ENCODE measurements around the gene PLCXD1.

PLCXD1 gene

DNA sequence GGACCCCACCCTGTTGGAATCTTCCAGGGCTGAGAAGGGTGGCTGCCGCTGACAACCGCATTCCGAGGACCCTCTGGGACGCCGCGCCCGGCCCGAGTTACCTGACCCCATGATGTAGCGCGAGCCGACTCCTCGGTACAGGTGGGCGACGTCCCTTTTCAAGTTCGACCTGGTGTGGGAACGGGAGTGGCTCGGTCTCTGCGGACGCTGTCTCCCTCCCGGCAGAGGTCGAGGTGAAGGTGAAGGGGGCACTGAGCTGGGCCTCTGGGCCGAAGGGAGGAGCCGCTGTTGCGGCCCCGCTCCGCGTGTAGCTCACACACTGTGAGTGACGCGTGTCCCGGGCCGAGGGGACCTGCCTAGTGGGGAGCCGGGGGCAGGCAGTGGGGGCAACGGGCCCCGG lies 32.9 kb downstream of the PLCXD1 start:
- no peak for DNase-seq (ENCODE audit: low read depth)
- no peak overlapping the region for H3K4me3 ChIP-seq (ENCODE audit: low read depth, low read length)
- TF ChIP-seq, protein P1, sequence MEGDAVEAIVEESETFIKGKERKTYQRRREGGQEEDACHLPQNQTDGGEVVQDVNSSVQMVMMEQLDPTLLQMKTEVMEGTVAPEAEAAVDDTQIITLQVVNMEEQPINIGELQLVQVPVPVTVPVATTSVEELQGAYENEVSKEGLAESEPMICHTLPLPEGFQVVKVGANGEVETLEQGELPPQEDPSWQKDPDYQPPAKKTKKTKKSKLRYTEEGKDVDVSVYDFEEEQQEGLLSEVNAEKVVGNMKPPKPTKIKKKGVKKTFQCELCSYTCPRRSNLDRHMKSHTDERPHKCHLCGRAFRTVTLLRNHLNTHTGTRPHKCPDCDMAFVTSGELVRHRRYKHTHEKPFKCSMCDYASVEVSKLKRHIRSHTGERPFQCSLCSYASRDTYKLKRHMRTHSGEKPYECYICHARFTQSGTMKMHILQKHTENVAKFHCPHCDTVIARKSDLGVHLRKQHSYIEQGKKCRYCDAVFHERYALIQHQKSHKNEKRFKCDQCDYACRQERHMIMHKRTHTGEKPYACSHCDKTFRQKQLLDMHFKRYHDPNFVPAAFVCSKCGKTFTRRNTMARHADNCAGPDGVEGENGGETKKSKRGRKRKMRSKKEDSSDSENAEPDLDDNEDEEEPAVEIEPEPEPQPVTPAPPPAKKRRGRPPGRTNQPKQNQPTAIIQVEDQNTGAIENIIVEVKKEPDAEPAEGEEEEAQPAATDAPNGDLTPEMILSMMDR (IDR thresholded peaks at IDR 0.05; ENCODE audit: low read depth, low read length, missing control alignments): no peak

DNA sequence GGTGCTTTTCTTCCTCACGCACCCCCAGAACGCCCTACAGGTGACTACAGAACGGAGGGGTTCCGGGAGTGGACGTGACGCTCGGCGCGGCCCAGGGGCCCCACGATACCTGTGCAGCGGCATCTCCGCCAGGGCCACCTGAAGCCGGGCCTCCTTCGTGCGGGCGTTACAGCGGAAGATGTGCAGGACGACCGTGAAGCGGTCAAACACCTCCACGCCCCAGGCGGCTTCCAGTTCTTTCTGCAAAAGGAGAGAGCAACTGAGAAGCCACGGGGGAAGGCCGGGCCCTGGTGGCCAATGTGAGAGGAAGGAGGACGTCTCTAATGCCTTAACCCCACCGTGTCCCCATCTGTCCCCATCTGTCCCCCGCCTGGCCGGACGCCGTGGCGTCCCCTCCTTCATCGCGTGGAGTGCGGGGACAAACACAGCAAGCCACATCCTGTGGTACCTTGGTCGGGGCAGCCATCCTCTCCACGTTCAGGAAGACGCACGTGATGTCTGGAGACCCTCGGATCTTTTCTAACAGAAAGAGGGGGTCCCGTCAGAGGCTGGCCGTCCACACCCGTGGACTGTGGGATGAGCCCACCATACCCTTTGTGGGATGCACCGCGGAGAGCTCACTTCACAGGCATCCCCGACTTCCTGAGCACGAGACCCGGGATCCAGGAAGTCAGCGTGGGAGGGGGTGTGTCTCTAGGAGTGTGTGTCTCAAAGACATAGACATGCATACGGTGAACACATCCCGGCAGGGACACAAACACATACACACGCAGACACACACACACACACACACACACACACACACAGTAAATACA lies 33.8 kb downstream of the PLCXD1 start:
- no peak for DNase-seq (ENCODE audit: low read depth)
- no peak overlapping the region for H3K4me3 ChIP-seq (ENCODE audit: low read depth, low read length)
- TF ChIP-seq, protein P1 (IDR thresholded peaks at IDR 0.05; ENCODE audit: low read depth, low read length, missing control alignments): no peak

DNA sequence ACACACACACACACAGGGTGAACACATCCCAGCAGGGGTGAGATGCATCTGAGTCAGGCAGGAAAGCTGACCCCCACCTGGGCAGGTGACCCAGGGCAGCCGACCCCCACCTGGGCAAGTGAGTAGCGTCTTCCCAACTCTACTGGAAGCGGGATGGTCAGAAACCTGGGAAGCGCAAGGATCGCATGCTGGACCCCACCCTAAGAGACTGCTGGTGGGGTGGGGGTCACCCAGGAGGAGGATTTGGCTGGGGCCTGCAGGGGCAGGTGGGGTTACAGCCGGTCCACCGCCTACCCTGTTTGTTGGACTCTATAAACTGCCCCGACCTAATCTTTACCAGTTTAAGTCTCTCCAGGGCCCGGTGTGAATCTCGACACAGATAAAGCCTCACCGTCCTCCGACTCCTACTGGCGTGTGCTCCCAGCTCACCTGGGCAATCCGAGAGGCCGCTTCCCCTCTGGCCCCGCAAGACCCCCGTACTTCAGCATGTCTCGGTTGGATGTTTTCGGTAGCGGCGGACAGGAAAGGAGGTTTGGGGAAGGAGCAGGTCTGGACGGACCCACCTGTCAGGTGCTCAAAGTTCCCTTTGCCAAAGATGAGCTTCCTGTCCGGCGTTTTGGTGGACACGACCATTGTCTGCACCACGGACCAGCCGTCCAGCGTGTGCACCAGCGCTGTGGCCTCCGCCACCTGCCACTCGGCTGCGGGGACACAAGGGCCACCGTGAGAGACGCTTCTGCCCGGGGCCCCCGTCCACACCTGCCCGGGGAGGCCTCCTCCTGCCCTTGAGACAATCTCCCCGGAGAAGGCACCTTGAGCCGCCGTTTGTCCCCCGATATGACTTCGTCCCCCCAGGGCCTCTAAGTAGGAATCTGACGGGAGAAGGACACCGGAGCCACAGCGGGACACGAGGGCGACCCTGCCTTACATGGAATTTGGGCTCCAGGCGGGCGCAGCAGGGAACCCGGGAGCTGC lies 35.5 kb downstream of the PLCXD1 start:
- TF ChIP-seq, protein P1 (IDR thresholded peaks at IDR 0.05; ENCODE audit: low read depth, low read length, missing control alignments): no peak
- no peak for DNase-seq (ENCODE audit: low read depth)
- H3K4me3 ChIP-seq (ENCODE audit: low read depth, low read length): no peak overlapping the region

DNA sequence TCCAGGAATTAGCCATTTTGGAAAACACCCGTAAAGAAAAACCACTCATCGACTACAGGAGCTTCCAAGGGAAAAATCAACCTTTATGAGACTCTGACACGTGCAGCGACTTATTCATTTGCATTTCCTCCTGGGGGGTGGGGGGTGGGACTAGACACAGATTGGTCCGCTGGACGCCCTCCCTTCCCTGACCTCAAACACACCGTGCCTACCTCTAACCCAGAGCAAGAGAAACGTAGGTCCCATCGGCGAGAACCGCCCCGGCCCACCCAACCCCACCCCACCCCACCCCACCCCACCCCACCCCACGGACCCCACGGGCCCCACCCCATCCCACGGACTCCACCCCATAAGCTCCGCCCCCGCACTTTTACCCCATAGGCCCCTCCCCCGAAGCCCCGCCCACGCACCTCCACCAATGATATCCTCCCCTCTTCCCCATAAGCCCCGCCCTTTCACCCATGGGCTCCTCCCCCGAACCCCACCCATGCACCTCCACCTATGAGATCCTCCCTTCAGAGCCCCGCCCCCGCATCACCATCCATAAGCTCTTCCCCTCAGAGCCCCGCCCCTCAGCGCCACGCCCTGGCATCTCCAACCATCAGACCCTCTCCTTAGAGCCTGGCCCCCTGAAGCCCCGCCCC lies 36.4 kb downstream of the PLCXD1 start:
- TF ChIP-seq, protein P1 (IDR thresholded peaks at IDR 0.05; ENCODE audit: low read depth, low read length, missing control alignments): no peak
- peak overlapping the region; percentile 52 for H3K4me3 ChIP-seq (ENCODE audit: low read depth, low read length)
- DNase-seq (ENCODE audit: low read depth): no peak

DNA sequence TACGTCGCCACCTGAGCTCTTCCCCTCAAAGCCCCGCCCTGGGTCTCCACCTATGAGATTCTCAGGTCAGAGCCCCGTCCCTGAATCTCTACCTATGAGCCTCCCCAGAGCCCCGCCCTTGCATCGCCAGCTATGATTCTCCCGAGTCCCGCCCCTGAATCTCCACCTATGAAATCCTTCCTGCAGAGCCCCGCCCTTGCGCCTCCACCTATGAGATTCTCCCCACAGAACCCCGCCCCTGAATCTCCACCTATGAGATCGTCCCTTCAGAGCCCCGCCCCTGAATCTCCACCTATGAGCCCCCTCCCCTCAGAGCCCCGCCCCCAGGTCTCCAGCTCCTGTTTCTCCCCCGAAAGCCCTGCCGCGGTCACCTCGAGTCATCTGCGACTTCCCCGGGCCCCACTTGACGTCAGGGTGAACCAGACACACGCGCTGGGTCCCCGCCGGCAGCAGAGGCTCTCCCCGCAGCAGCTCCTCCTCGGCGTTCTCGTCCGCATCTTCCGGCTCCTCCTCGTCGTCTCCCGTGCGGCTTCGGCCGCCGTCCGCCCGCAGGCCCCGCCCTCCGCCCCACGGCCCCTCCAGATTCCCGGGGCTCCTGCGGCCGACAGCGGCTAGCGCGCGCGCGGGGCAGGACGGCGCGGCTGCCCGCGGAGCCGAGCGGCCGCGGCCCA lies 37.0 kb downstream of the PLCXD1 start:
- TF ChIP-seq, protein P1 (IDR thresholded peaks at IDR 0.05; ENCODE audit: low read depth, low read length, missing control alignments): no peak
- DNase-seq (ENCODE audit: low read depth): peak; percentile 98
- peak overlapping the region; percentile 92 for H3K4me3 ChIP-seq (ENCODE audit: low read depth, low read length)
